ENCODE measurements around the gene PAPPA.

Gene PAPPA

GRCh38 chr9:116316246-116316645 is 162.7 kb downstream of the PAPPA start:
- DNase-seq (ENCODE audit: low spot score), result no peak

- no peak for DNase-seq (ENCODE audit: low spot score)
Observed at GRCh38 chr9:116317503-116317902, 163.9 kb downstream of the PAPPA start.

- no peak for DNase-seq (ENCODE audit: low spot score)
Observed at GRCh38 chr9:116318468-116319374, 165.1 kb downstream of the PAPPA start.

GRCh38 chr9:116319480-116319879 is 165.9 kb downstream of the PAPPA start:
- no peak for DNase-seq (ENCODE audit: low spot score)

- DNase-seq (ENCODE audit: low spot score), result no peak
Observed at GRCh38 chr9:116320290-116320689, 166.7 kb downstream of the PAPPA start.

GRCh38 chr9:116322521-116322920 is 168.9 kb downstream of the PAPPA start:
- DNase-seq (ENCODE audit: low spot score), result no peak

- DNase-seq (ENCODE audit: low spot score), result no peak
Observed at GRCh38 chr9:116323012-116323411, 169.4 kb downstream of the PAPPA start.

GRCh38 chr9:116323571-116323970 is 170.0 kb downstream of the PAPPA start:
- DNase-seq (ENCODE audit: low spot score), result no peak

GRCh38 chr9:116325924-116326323 is 172.3 kb downstream of the PAPPA start:
- DNase-seq (ENCODE audit: low spot score), result no peak

GRCh38 chr9:116327701-116328405 is 174.3 kb downstream of the PAPPA start:
- DNase-seq (ENCODE audit: low spot score), result no peak

- DNase-seq (ENCODE audit: low spot score), result no peak
Observed at GRCh38 chr9:116329470-116329869, 175.9 kb downstream of the PAPPA start.

GRCh38 chr9:116331241-116331640 is 177.7 kb downstream of the PAPPA start:
- DNase-seq (ENCODE audit: low spot score), result no peak

GRCh38 chr9:116332090-116332489 is 178.5 kb downstream of the PAPPA start:
- DNase-seq (ENCODE audit: low spot score), result no peak

GRCh38 chr9:116333254-116333653 is 179.7 kb downstream of the PAPPA start:
- no peak for DNase-seq (ENCODE audit: low spot score)

- no peak for DNase-seq (ENCODE audit: low spot score)
Observed at GRCh38 chr9:116334546-116335150, 181.1 kb downstream of the PAPPA start.

GRCh38 chr9:116335392-116335791 is 181.8 kb downstream of the PAPPA start:
- DNase-seq (ENCODE audit: low spot score), result no peak

- DNase-seq (ENCODE audit: low spot score), result no peak
Observed at GRCh38 chr9:116336133-116336862, 182.7 kb downstream of the PAPPA start.

GRCh38 chr9:116337015-116337414 is 183.4 kb downstream of the PAPPA start:
- no peak for DNase-seq (ENCODE audit: low spot score)

- no peak for DNase-seq (ENCODE audit: low spot score)
Observed at GRCh38 chr9:116340270-116340669, 186.7 kb downstream of the PAPPA start.

GRCh38 chr9:116342061-116342460 is 188.5 kb downstream of the PAPPA start:
- no peak for DNase-seq (ENCODE audit: low spot score)

- DNase-seq (ENCODE audit: low spot score), result no peak
Observed at GRCh38 chr9:116342941-116343340, 189.3 kb downstream of the PAPPA start.

GRCh38 chr9:116344416-116344815 is 190.8 kb downstream of the PAPPA start:
- no peak for DNase-seq (ENCODE audit: low spot score)

Data from Ammon's horn (tissue), 1 donor.